PC-3 (cell line): ENCODE results near the gene DPM2. TPM values are rescaled to one million over a fixed set of nuclear protein-coding genes. Genes with fewer than 3 reads are reported as not detected.
A peak's percentile ranks its signal among the peaks of the same experiment; 100 is the strongest.

ENCODE experiments used
- ATAC-seq: fragments of 200-7000 bp; cut with Tn5 transposase; 2 replicates; pipeline ENCODE4 v1.9.1; 2020; ENCODE audit warnings: mild to moderate bottlenecking, moderate library complexity
- BruUV-seq: library from RNA; stranded (reverse); fragments of 400-500 nt; replicated peaks from 2 replicates; lab custom pipeline; 2021; lab: Mats Ljungman, UMichigan
- CTCF ChIA-PET: fragments of 300-600 bp; sonication (Branson Sonifier 250); formaldehyde crosslinking; loops from one replicate; lab custom pipeline; 2022; ENCODE audit warnings: antibody characterized with exemption; lab: Charles Lee
- POLR2A ChIA-PET: fragments of 300-600 bp; sonication (Branson Sonifier 250); formaldehyde crosslinking; loops from one replicate; lab custom pipeline; 2022; ENCODE audit warnings: antibody characterized with exemption; ENCODE audit not compliant: unreplicated experiment; lab: Charles Lee
- DNase-seq: peaks from one replicate; pipeline ENCODE4 v3.0.0-alpha.2; 2015
- H2AFZ ChIP-seq: fragments of 300-600 bp; sonication (generic); 2 replicates; pipeline ENCODE4 v1.6.0; 2016; ENCODE audit warnings: antibody characterized with exemption, low read length
- H3F3A ChIP-seq: fragments of 300-600 bp; sonication (generic); one replicate; pipeline ENCODE4 v1.6.0; 2017; ENCODE audit warnings: antibody characterized with exemption, low read length, control low read depth, mild to moderate bottlenecking; ENCODE audit not compliant: unreplicated experiment
- H3K27ac ChIP-seq: fragments of 300-600 bp; sonication (generic); 2 replicates; pipeline ENCODE4 v1.5.1; 2016; ENCODE audit warnings: mild to moderate bottlenecking, low read length
- H3K27me3 ChIP-seq: fragments of 300-600 bp; sonication (generic); 2 replicates; pipeline ENCODE4 v1.6.1; 2016; ENCODE audit warnings: low read length, mixed read lengths
- H3K36me3 ChIP-seq: fragments of 300-600 bp; sonication (generic); 2 replicates; pipeline ENCODE4 v1.6.1; 2016; ENCODE audit warnings: low read depth, mixed run types, low read length, mixed read lengths
- H3K4me1 ChIP-seq: fragments of 300-600 bp; sonication (generic); 2 replicates; pipeline ENCODE4 v1.5.1; 2016; ENCODE audit warnings: low read length; ENCODE audit not compliant: insufficient read depth
- H3K4me2 ChIP-seq: fragments of 300-600 bp; sonication (generic); 2 replicates; pipeline ENCODE4 v1.6.0; 2016; ENCODE audit warnings: low read length
- H3K4me3 ChIP-seq: fragments of 300-600 bp; sonication (generic); 2 replicates; pipeline ENCODE4 v1.5.1; 2016; ENCODE audit warnings: mild to moderate bottlenecking, low read length, mixed read lengths
- H3K79me2 ChIP-seq: fragments of 300-600 bp; sonication (generic); 2 replicates; pipeline ENCODE4 v1.6.1; 2017; ENCODE audit warnings: low read length, mixed read lengths
- H3K9ac ChIP-seq: fragments of 300-600 bp; sonication (generic); 2 replicates; pipeline ENCODE4 v1.6.0; 2016; ENCODE audit warnings: mild to moderate bottlenecking, low read length
- H3K9me2 ChIP-seq: fragments of 300-600 bp; sonication (generic); replicated peaks from 2 replicates; pipeline ENCODE4 v1.6.1; 2016; ENCODE audit warnings: mixed run types, low read length, mixed read lengths
- H3K9me3 ChIP-seq: fragments of 300-600 bp; sonication (generic); 2 replicates; pipeline ENCODE4 v1.6.1; 2016; ENCODE audit warnings: low read length, mixed read lengths
- H4K20me1 ChIP-seq: fragments of 300-600 bp; sonication (generic); 2 replicates; pipeline ENCODE4 v1.6.1; 2016; ENCODE audit warnings: low read length, mixed read lengths
- EZH2 ChIP-seq: fragments of 300-600 bp; sonication (generic); IDR thresholded peaks from one replicate; pipeline ENCODE4 v1.6.1; 2017; ENCODE audit warnings: antibody characterized with exemption, mild to moderate bottlenecking, low read length; ENCODE audit not compliant: unreplicated experiment
- EZH2phosphoT487 ChIP-seq: fragments of 300-600 bp; sonication (generic); IDR thresholded peaks from 2 replicates; pipeline ENCODE4 v1.6.1; 2018; ENCODE audit warnings: mild to moderate bottlenecking, antibody characterized with exemption, low read length, borderline replicate concordance
- intact Hi-C: fragments of 100-400 bp; cut with micrococcal nuclease; formaldehyde crosslinking; loops from 2 replicates; pipeline ENCODE4 v1.9.0; 2023
- total RNA-seq: library from RNA; depleted of rRNA; stranded (reverse); fragments of >200 nt; gene quantifications from 2 replicates; pipeline ENCODE4 v1.2.3, GENCODE V29; 2014
- TF ChIP-seq, protein P1 (sequence below): fragments of 300-600 bp; sonication (generic); conservative IDR thresholded peaks from 2 replicates; pipeline ENCODE4 v1.5.1; 2017; ENCODE audit warnings: antibody characterized with exemption, low read depth, mild to moderate bottlenecking, low read length

The DPM2 gene
- total RNA-seq, 1 experiment from 2014 or later: 33.0 TPM

DNA sequence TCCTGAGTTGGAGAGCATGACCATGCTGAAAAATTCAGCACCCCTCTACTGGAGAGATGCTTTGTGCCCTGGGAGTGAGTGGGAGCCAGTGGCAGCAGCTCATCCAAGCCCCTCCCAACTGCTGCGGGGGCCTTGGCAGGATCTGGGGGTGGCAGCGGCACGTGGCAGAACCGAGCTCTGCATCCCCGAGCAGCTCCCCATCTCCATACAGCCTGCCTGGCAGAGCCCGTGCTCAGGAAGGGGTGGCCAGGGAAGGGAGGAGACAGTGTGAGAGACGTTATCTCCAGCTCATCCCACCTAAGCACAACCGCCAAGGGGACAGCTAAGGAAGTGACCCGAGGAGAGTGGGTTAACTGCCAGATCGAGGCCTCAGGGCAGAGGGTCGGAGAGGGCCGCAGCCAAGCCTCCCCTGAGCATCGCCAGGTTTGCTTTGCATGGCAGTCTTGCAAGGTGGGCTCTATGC, 17.2 kb upstream of the DPM2 start:
- Histone ChIP-seq H3K4me2 (peak overlapping the region; percentile 74), H3K27ac (peak overlapping the region; percentile 93), H2AFZ (no peak overlapping the region), H3K9me3 (no peaks in the 10 kb centered on the region), H3K4me1 (peaks cover 22% of the 10 kb centered on the region), H3K9me2 (no peaks in the 10 kb centered on the region), H3F3A (no peaks in the 10 kb centered on the region), H3K9ac (peak overlapping the region; percentile 32; the same call in 1 of the 2 replicates), H3K36me3 (peaks cover 3% of the 10 kb centered on the region; the same call in 1 of the 2 replicates), H4K20me1 (no peaks in the 10 kb centered on the region), H3K27me3 (no peaks in the 10 kb centered on the region), H3K4me3 (no peak overlapping the region), H3K79me2 (peaks cover 50% of the 10 kb centered on the region)
- ChIA-PET POLR2A (interaction anchor here (0.6 kb wide), 1 partner anchor 161 kb away, joined by 3 read pairs; no protein-coding TSS in a partner anchor), CTCF (interaction anchor here (1.0 to 1.2 kb wide), 2 partner anchors 27 to 163 kb away, joined by 3 to 4 read pairs; no protein-coding TSS in a partner anchor)
- no TSS peak for BruUV-seq
- intact Hi-C loops: loop anchor here (5.0 kb wide), 1 partner anchor 82 kb away; no protein-coding TSS in a partner anchor
- TF ChIP-seq, protein P1, sequence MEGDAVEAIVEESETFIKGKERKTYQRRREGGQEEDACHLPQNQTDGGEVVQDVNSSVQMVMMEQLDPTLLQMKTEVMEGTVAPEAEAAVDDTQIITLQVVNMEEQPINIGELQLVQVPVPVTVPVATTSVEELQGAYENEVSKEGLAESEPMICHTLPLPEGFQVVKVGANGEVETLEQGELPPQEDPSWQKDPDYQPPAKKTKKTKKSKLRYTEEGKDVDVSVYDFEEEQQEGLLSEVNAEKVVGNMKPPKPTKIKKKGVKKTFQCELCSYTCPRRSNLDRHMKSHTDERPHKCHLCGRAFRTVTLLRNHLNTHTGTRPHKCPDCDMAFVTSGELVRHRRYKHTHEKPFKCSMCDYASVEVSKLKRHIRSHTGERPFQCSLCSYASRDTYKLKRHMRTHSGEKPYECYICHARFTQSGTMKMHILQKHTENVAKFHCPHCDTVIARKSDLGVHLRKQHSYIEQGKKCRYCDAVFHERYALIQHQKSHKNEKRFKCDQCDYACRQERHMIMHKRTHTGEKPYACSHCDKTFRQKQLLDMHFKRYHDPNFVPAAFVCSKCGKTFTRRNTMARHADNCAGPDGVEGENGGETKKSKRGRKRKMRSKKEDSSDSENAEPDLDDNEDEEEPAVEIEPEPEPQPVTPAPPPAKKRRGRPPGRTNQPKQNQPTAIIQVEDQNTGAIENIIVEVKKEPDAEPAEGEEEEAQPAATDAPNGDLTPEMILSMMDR: no peak
- TF ChIP-seq EZH2: no peak
- no peak for TF ChIP-seq EZH2phosphoT487
- DNase-seq: no peak
- no peak for ATAC-seq

DNA sequence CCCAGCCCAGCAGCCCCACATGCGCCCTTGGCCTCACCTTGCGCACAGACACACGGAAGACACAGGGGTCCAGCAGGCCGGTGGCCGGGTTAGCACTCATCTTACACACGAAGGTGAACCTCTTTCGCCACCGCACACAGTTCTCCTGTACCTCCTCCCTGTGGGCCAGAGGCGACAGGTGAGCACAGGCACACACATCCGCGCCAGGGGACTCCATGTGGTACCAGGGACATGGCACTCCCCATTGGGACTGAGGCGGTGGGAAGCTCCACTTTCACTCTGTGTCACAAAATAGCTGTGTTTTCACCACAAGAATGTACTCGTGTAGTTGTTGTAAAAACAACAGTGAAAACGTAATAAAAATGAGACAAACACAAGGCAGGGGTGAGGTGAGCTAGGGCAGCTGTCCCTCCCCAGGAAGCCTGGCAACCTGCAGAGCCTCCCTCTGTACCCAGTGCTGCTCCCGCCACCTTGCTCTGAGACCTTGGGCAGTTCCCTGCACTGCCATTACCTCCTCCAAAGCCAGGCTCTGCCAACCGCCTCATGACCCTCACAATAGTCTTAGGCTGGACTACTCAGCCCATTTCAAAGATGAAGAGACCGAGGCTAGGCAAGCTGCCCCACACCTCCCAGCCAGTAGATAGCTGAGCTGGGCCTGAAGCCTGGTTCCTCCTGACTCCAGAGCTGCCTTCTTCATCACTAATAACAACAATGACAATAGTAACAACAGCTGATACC, 16.3 kb upstream of the DPM2 start:
- ATAC-seq (no peak), DNase-seq (no peak)
- Histone ChIP-seq H3K4me3 (no peak overlapping the region), H3K27me3 (no peaks in the 10 kb centered on the region), H3K4me2 (no peak overlapping the region), H2AFZ (no peak overlapping the region), H3F3A (no peaks in the 10 kb centered on the region), H3K79me2 (peaks cover 46% of the 10 kb centered on the region), H3K9ac (no peak overlapping the region), H4K20me1 (no peaks in the 10 kb centered on the region), H3K9me3 (no peaks in the 10 kb centered on the region), H3K9me2 (no peaks in the 10 kb centered on the region), H3K36me3 (peaks cover 3% of the 10 kb centered on the region; the same call in 1 of the 2 replicates), H3K4me1 (peaks cover 22% of the 10 kb centered on the region), H3K27ac (no peak overlapping the region)
- intact Hi-C loops: no loop called here
- CTCF ChIA-PET: no interaction called here
- no peak for TF ChIP-seq EZH2
- TF ChIP-seq, protein P1: no peak
- no peak for TF ChIP-seq EZH2phosphoT487
- BruUV-seq: no TSS peak
- POLR2A ChIA-PET: no interaction called here

DNA sequence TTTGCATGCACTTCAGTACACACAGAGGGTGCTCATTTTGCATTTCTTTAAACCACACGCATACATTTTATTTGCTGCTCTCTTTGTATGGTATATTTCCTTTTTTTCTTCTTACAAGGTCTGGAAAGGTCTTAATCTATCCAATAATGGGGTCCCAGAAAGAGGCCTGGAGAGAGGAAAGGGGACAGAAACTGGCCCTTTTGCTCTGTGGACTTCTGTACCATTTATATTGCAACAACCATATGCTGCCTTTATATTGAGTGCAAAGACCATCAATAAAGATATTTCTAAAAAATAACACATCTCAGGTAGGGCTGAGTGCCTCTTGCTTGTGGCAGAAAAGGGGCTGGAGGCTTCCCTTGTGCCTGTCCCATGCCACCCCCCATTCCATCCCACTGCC, 15.5 kb upstream of the DPM2 start:
- H3K36me3 ChIP-seq: peaks cover 3% of the 10 kb centered on the region; the same call in 1 of the 2 replicates
- peaks cover 38% of the 10 kb centered on the region for H3K79me2 ChIP-seq
- no peak for TF ChIP-seq EZH2
- TF ChIP-seq EZH2phosphoT487: no peak
- no peak for ATAC-seq
- no peaks in the 10 kb centered on the region for H3K27me3 ChIP-seq
- no peaks in the 10 kb centered on the region for H3K9me2 ChIP-seq
- no peak overlapping the region for H3K27ac ChIP-seq
- no peak overlapping the region for H2AFZ ChIP-seq
- H3K4me3 ChIP-seq: no peak overlapping the region
- BruUV-seq: no TSS peak
- H3K9me3 ChIP-seq: no peaks in the 10 kb centered on the region
- peaks cover 22% of the 10 kb centered on the region for H3K4me1 ChIP-seq
- H4K20me1 ChIP-seq: no peaks in the 10 kb centered on the region
- H3F3A ChIP-seq: no peaks in the 10 kb centered on the region
- intact Hi-C loops: no loop called here
- no peak for DNase-seq
- ChIA-PET POLR2A (no interaction called here), CTCF (no interaction called here)
- no peak overlapping the region for H3K4me2 ChIP-seq
- no peak overlapping the region for H3K9ac ChIP-seq
